Measurements from ENCODE around the gene GPC5. TPM values are rescaled to one million over a fixed set of nuclear protein-coding genes. Genes with fewer than 3 reads are reported as not detected.

Gene GPC5
- total and polyA plus RNA-seq, 2 of the 8 experiments (the other 6 are each of a cell fraction or from before 2014, with no cell fraction given): 0.20 to 0.39 TPM

DNA sequence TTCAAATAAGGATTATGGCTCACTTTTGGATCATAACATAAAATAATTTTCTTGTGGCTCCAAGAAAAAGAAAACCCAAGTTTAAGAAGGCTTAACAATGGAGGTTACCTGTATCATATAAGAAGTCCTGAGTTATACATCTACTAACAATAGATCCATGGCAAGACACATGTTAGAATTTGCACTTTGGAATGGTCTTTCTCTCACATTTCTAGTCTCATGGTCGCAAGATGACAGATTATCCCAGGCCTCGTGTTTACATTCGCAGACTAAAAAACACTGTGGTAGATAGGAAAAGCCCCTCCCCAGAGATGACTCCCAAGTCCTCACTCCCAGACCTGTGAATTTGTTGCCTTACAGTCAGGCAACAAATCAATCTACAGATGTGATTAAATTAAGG, 1082.0 kb downstream of the GPC5 start:
- Histone ChIP-seq H3K27me3 (replicated peaks in 1 of 4; ENCODE audit: control insufficient read depth in 3 of 4, extremely low read depth in 1 of 4, insufficient read depth in 3 of 4, low read length in 3 of 4) (no peaks in the 10 kb centered on the region), H2AK5ac (ENCODE audit: low read depth, low read length) (no peak overlapping the region), H3K56ac (replicated peaks; ENCODE audit: insufficient read length, low read depth, low read length) (no peak overlapping the region), H4K5ac (ENCODE audit: insufficient read length, low read depth, low read length) (no peak overlapping the region), H4K91ac (replicated peaks; ENCODE audit: insufficient read length, low read length) (no peak overlapping the region), H3K79me2 (ENCODE audit: control insufficient read depth in 1 of 2, insufficient read depth in 2 of 2, low read length in 2 of 2) (no peaks in the 10 kb centered on the region), H3K4me3 (ENCODE audit: extremely low read depth in 1 of 4, insufficient read depth in 2 of 4, low read depth in 3 of 4, low read length in 4 of 4) (no peak overlapping the region), H2BK120ac (replicated peaks; ENCODE audit: low read depth, low read length) (no peak overlapping the region), H3K27ac (ENCODE audit: low read depth, low read length) (no peak overlapping the region), H3K4ac (replicated peaks; ENCODE audit: insufficient read length, low read depth, low read length) (no peak overlapping the region), H3K14ac (ENCODE audit: insufficient read length) (no peak overlapping the region), H3K9ac (replicated peaks in 1 of 4; ENCODE audit: extremely low read depth in 1 of 4, low read depth in 3 of 4, low read length in 3 of 4) (no peak overlapping the region), H2BK15ac (ENCODE audit: low read length) (no peak overlapping the region), H4K20me1 (replicated peaks in 1 of 2; ENCODE audit: control insufficient read depth in 1 of 2, insufficient read depth in 2 of 2, low read length in 2 of 2) (no peaks in the 10 kb centered on the region), H2BK20ac (ENCODE audit: low read length) (no peak overlapping the region), H2BK12ac (ENCODE audit: low read depth, low read length) (no peak overlapping the region), H3K36me3 (ENCODE audit: control insufficient read depth in 2 of 4, insufficient read depth in 4 of 4, low read length in 3 of 4) (no peaks in the 10 kb centered on the region), H3K9me3 (ENCODE audit: insufficient read depth in 2 of 2, low read depth in 1 of 2, low read length in 1 of 2) (no peaks in the 10 kb centered on the region), H3K4me2 (ENCODE audit: insufficient read depth in 1 of 2, low read depth in 2 of 2, low read length in 2 of 2) (no peak overlapping the region), H2AFZ (ENCODE audit: low read length) (no peak overlapping the region), H3K23me2 (ENCODE audit: low read depth, low read length) (no peaks in the 10 kb centered on the region), H2BK5ac (ENCODE audit: low read depth, low read length) (no peak overlapping the region), H4K8ac (ENCODE audit: extremely low read depth, insufficient read depth, low read length) (no peak overlapping the region), H3K23ac (ENCODE audit: insufficient read length) (no peak overlapping the region), H3K79me1 (ENCODE audit: low read depth, low read length) (no peaks in the 10 kb centered on the region), H3K18ac (ENCODE audit: extremely low read depth, low read length) (no peak overlapping the region), H3K4me1 (replicated peaks in 1 of 4; ENCODE audit: control insufficient read depth in 3 of 4, insufficient read depth in 4 of 4, low read length in 3 of 4) (no peaks in the 10 kb centered on the region)
- TF ChIP-seq RBBP5 (IDR thresholded peaks at IDR 0.05; ENCODE audit: borderline replicate concordance, low read depth, low read length): no peak
- TF ChIP-seq SRF (IDR thresholded peaks at IDR 0.05; ENCODE audit: low read depth, low read length): no peak
- no peak for TF ChIP-seq SP1 (IDR thresholded peaks at IDR 0.05; ENCODE audit: low read depth, low read length)
- TF ChIP-seq, protein P1, sequence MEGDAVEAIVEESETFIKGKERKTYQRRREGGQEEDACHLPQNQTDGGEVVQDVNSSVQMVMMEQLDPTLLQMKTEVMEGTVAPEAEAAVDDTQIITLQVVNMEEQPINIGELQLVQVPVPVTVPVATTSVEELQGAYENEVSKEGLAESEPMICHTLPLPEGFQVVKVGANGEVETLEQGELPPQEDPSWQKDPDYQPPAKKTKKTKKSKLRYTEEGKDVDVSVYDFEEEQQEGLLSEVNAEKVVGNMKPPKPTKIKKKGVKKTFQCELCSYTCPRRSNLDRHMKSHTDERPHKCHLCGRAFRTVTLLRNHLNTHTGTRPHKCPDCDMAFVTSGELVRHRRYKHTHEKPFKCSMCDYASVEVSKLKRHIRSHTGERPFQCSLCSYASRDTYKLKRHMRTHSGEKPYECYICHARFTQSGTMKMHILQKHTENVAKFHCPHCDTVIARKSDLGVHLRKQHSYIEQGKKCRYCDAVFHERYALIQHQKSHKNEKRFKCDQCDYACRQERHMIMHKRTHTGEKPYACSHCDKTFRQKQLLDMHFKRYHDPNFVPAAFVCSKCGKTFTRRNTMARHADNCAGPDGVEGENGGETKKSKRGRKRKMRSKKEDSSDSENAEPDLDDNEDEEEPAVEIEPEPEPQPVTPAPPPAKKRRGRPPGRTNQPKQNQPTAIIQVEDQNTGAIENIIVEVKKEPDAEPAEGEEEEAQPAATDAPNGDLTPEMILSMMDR (IDR thresholded peaks at IDR 0.05; ENCODE audit: control extremely low read depth in 1 of 3, insufficient read depth in 1 of 3, low read depth in 1 of 3, low read length in 3 of 3): no peak
- no peak for TF ChIP-seq POU5F1 (IDR thresholded peaks at IDR 0.05; ENCODE audit: low read depth, low read length)
- TF ChIP-seq, protein P2, sequence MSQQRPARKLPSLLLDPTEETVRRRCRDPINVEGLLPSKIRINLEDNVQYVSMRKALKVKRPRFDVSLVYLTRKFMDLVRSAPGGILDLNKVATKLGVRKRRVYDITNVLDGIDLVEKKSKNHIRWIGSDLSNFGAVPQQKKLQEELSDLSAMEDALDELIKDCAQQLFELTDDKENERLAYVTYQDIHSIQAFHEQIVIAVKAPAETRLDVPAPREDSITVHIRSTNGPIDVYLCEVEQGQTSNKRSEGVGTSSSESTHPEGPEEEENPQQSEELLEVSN (IDR thresholded peaks at IDR 0.05): no peak
- no peak for TF ChIP-seq CHD2 (IDR thresholded peaks at IDR 0.05; ENCODE audit: low read length)
- FAIRE-seq: no peak
- no peak for DNase-seq (ENCODE audit: low read depth in 1 of 2, low spot score in 2 of 2)
- POLR2A ChIA-PET (ENCODE audit: partially characterized antibody): no interaction called here
- 89% methylated on average over 3 of the region's 3 CpGs; no CpG with 5 or more reads in 1 of the 2 experiments for WGBS, 2 experiments (ENCODE audit: extremely low coverage in 1 of 2, insufficient coverage in 1 of 2, insufficient read length in 1 of 2, insufficient replicate concordance in 2 of 2, low coverage in 1 of 2, low lambda C conversion rate in 2 of 2, missing lambda C conversion rate in 1 of 2)
- CTCF ChIA-PET (ENCODE audit: partially characterized antibody): interaction anchor here (0.8 kb wide), 1 partner anchor 70 kb away, joined by 3 read pairs; no protein-coding TSS in a partner anchor

Measured in H1 (cell line).